KOPT-K1 (cell line): ENCODE data around the gene TRIM25.
A peak's percentile ranks its signal among the peaks of the same experiment; 100 is the strongest.

Experiments
- H3K27ac ChIP-seq: fragments of 200-600 bp; sonication (generic); 2 replicates; pipeline ENCODE4 v1.5.1; 2016; ENCODE audit warnings: antibody characterized with exemption, mild to moderate bottlenecking, low read depth, low read length; ENCODE audit not compliant: poor library complexity, severe bottlenecking
- H3K36me3 ChIP-seq: fragments of 200-600 bp; sonication (generic); 2 replicates; pipeline ENCODE4 v1.5.1; 2017; ENCODE audit warnings: antibody characterized with exemption, mild to moderate bottlenecking, low read length, moderate library complexity; ENCODE audit not compliant: insufficient read depth
- H3K9me3 ChIP-seq: fragments of 200-600 bp; sonication (generic); 2 replicates; pipeline ENCODE4 v1.5.1; 2017; ENCODE audit warnings: antibody characterized with exemption, low read length, mild to moderate bottlenecking; ENCODE audit not compliant: insufficient read depth, poor library complexity, severe bottlenecking

Gene TRIM25

GRCh38 chr17:56912105-56912999 is 1.5 kb downstream of the TRIM25 start:
- peaks cover 4% of the 10 kb centered on the region for H3K9me3 ChIP-seq
- peak overlapping the region; percentile 88 for H3K27ac ChIP-seq
- H3K36me3 ChIP-seq, result peaks cover 45% of the 10 kb centered on the region

DNA sequence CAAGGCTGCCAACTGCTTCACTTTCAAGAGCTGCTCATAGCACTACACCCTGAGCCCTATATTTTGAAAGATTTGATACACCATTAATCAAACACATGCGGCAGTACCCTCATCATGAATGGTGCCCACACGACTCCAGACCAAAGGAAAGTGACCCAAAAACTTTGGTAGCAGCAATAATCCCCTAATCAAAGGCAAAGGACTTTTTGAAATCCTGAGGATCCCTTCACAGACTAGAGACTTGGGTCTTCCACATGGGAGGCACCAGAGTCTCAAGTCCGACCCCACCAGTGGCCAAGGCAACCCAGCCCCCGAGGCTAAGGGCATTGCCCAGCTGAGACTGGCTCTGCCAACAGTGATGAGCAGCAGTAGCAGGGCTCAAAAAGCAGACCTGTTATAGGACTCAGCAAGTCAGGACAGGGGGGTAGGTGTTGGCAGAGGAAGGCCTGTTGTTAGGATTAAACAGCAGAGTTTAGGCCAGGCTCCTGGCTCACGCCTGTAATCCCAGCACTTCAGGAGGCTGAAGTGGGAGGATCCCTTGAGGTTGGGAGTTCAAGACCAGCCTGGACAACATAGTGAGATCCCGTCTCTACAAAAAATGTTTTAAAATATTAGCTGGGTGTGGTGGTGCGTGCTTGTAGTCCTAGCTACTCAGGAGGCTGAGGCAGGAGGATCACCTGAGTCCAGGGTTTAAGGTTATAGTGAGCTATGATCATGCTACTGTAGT is 3.2 kb downstream of the TRIM25 start:
- H3K27ac ChIP-seq, result no peak overlapping the region
- H3K9me3 ChIP-seq, result no peaks in the 10 kb centered on the region
- peaks cover 62% of the 10 kb centered on the region for H3K36me3 ChIP-seq

GRCh38 chr17:56909742-56910508 is 3.9 kb downstream of the TRIM25 start:
- no peak overlapping the region for H3K27ac ChIP-seq
- H3K36me3 ChIP-seq, result peaks cover 70% of the 10 kb centered on the region
- no peaks in the 10 kb centered on the region for H3K9me3 ChIP-seq

GRCh38 chr17:56908001-56908542 is 5.8 kb downstream of the TRIM25 start:
- Histone ChIP-seq H3K36me3 (peaks cover 88% of the 10 kb centered on the region), H3K27ac (no peak overlapping the region), H3K9me3 (no peaks in the 10 kb centered on the region)

DNA sequence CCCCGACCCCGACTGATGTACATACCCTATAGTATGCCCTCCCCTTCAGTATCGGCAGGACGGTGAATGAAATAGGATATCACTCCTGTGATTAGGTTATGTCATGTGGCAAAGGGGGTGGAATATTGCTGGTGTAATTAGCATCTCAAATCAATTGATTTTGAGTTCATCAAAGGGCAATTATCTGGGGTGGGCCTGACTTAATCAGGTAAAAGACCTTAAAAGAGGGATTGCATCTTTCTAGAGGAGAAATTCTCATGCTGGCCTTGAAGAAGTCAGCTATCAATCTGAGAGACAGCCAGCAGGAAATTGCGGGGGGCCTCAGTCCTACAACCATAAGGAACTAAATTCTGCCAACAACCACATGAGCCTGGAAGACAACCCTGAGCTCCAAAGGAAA is 10.3 kb downstream of the TRIM25 start:
- Histone ChIP-seq H3K36me3 (peaks cover 100% of the 10 kb centered on the region), H3K9me3 (no peaks in the 10 kb centered on the region), H3K27ac (no peak overlapping the region)

GRCh38 chr17:56902348-56902747 is 11.5 kb downstream of the TRIM25 start:
- Histone ChIP-seq H3K27ac (no peak overlapping the region), H3K36me3 (peaks cover 100% of the 10 kb centered on the region), H3K9me3 (no peaks in the 10 kb centered on the region)

DNA sequence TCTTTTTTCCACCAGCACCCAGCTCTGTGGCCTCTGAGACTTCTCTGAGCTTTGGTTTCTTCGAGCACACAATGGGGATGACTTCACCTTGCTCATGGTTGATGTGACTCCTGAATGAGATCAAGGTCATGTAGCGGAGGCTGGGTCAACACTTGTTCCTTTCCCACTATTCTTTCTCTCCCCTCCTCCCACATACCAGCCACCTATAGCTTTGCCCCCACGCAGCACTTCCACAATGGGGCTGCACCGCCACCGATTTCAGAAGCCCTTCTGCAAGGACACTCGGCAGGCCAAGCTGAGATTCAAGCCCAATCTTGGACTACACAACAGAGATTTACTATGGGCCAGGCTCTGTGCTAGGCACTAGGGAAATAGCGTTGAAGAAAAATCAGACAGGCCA is 14.4 kb downstream of the TRIM25 start:
- Histone ChIP-seq H3K36me3 (peaks cover 100% of the 10 kb centered on the region), H3K9me3 (no peaks in the 10 kb centered on the region), H3K27ac (no peak overlapping the region)

DNA sequence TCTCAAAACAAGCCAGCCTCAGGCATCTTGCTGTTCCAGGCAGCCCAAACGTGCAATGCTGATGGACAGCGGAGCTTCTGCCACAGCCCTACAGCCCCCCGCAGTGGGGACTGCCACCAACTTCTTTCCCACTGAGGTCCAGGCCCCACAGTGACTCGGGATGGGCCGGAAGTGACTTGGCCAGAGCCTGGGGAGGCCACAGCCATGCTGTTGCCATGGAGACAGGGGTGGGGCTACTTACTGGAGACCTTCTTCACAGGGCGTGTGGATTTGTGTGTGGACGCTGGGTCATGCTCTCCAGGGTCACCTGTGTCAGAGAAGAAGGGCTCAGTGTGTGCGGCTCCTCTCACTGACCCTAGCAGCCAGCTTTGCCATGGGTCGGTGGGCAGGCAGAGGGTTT is 15.0 kb downstream of the TRIM25 start:
- peaks cover 100% of the 10 kb centered on the region for H3K36me3 ChIP-seq
- no peaks in the 10 kb centered on the region for H3K9me3 ChIP-seq
- H3K27ac ChIP-seq, result no peak overlapping the region

- H3K27ac ChIP-seq, result no peak overlapping the region
- peaks cover 100% of the 10 kb centered on the region for H3K36me3 ChIP-seq
These were observed 16.0 kb downstream of the TRIM25 start for GRCh38 chr17:56897646-56898424.

GRCh38 chr17:56896968-56897359 is 16.9 kb downstream of the TRIM25 start:
- no peak overlapping the region for H3K27ac ChIP-seq
- H3K36me3 ChIP-seq, result peaks cover 100% of the 10 kb centered on the region
- H3K9me3 ChIP-seq, result no peaks in the 10 kb centered on the region

More at GRCh38 chr17:56897646-56898424, 16.0 kb downstream of the TRIM25 start:
- no peaks in the 10 kb centered on the region for H3K9me3 ChIP-seq

- Histone ChIP-seq H3K36me3 (peaks cover 100% of the 10 kb centered on the region), H3K27ac (no peak overlapping the region), H3K9me3 (no peaks in the 10 kb centered on the region)
These were observed 17.5 kb downstream of the TRIM25 start for GRCh38 chr17:56896217-56896967.

DNA sequence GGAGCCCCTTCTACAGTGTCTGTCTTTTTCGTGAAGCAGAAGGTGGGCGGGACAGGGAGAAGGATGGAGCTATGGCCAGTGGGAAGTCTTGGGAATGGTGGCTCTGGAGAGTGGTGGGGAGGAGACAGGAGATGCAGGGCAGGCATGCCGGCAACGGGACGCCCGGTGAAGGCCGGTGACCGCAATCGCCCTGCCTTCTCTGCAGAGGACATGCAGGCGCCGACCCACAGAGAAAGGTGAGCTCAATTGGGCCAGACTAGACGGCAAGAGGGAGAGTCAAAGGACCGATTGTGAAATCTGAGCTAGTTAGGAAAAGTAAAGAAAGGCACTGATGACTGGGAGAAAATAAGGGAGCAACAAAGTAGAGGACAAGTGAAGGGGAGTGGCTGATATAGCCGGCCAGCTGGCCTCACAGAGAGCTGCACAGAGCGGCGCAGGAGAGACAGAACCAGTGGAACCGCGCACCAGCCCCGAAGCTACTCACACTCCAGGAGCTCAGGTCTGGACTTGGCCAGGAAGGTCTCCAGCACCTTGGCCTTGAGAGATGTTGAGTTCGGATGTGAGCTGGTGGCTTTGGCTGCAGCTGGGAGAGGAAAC is 18.9 kb downstream of the TRIM25 start:
- Histone ChIP-seq H3K9me3 (peaks cover 8% of the 10 kb centered on the region), H3K27ac (no peak overlapping the region), H3K36me3 (peaks cover 100% of the 10 kb centered on the region)

DNA sequence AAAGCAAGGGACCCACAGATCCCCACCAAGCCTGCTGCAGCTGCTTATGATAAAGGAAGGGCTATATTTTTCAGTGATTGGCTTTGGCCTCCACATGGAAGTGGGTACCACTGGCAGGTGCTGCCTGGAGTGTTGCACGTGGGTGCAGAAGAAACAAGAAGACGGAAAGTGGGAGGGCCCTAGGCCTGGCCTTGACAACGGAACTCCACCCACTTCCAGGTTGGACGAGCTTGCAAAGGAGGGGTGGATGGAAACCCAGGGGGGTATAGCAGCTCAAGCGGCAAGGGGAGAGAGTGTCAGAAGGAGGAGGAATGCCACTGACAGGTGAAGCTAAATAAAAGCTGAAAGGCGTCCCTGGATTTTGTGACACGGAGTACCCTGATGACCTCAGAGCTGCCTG is 20.3 kb downstream of the TRIM25 start:
- H3K27ac ChIP-seq, result no peak overlapping the region
- H3K36me3 ChIP-seq, result peaks cover 100% of the 10 kb centered on the region
- peaks cover 23% of the 10 kb centered on the region for H3K9me3 ChIP-seq
